SHP77 treated with DMSO at 0.1 percent for 48 hours (cell line): Measurements from ENCODE around the gene CSNK1E.

ENCODE experiments used
- DNase-seq: peaks from one replicate; lab custom pipeline; 2025; lab: John Stamatoyannopoulos, UW

CSNK1E gene

DNA sequence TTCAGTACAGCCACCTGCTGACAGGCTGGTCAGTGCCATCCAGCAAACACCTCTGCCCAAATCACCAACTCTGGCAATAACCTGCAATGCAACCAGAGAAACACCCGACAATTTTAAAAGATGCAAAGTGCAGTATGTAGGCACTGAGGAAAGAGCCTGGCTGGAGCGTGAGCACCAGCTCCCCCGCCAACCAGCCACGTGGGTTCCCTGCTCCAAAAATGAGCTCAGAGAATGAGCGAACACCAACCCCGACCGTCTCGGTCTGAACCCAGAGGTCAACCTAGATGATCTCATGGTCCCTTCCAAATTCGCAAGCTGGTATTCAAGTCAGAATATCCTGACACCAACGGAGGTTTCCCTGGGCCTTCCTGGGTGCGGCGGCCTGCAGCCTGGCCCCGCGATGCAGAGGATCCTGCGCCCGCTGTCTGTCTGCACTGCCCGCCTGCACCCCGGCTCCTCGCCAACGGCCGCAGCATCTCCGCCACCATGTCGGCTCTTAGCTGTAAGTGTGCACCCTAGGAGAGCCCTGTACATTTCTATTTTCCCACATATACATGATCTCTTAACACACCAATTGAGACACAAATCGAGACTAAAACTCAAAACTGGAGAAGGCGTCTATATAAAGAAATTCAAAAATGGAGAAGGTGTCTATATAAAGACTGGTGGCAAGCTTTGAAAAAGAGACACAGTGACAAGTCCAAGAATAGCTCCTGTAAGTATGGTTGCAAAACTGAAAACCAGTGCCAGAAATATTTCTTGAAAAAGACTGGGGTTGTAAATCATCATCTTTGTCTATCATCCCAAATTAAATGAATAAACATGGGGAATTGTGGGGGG lies 67.2 kb downstream of the CSNK1E start:
- no peak for DNase-seq

- DNase-seq = no peak
Observed at GRCh38 chr22:38249301-38249700, 67.9 kb downstream of the CSNK1E start.

DNA sequence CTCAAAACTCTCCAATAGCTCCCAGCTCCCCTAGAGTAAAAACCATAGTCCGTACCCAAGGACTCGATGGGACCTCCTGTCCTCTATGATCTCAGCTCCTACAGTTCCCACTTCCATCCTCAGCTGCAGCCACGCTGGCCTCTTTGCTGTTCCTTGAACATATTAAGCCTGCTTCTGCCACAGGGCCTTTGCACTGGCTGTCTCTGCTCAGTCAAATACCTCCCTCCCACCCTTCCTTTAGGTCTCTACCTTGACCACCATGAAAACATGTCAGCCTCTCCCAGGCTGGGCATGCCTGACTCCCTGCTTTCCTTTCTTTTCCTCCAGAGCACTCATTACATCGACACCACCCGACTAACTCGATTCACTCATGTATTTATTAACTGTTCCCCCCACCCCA lies 69.0 kb downstream of the CSNK1E start:
- no peak for DNase-seq

DNA sequence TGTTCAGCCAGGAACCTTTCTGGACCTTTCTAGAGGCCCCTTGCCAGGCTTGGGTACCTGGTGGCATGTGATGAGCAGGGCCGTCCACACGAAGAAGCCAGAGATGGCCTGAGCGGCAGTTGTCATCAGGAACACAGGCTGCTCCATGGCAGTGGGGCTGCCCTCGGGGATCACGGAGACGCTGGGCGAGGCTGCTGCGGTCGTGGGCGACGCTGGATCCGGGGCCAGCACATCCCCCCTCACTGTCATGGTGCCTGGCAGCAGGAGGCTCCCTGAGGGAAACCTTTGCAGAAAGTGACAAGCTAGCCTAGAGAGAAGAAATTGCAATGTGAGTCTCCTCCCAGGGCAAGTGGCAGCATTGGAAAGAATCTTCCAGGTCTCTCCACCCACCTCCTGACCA lies 69.5 kb downstream of the CSNK1E start:
- DNase-seq = no peak

- DNase-seq = no peak
Observed at GRCh38 chr22:38246692-38247091, 70.5 kb downstream of the CSNK1E start.

GRCh38 chr22:38246046-38246658 lies 71.1 kb downstream of the CSNK1E start:
- no peak for DNase-seq

DNA sequence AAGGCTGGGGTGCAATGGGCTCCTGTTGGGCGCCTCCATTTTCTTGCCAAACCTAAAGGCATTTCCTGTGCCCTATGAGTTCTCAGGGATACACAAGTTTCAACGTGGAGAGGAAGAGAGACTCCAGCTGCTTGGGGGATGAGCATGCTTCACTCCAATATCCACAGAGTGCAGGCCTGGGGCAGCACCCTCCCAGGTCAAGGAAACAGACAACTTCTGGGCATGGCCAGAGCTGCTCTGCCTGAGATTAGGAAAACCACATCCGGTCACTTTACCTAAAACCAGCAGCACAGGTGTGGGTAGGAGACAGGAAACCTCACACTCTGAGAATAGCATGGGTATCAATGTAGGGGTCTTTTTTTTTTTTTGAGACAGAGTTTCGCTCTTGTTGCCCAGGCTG lies 73.1 kb downstream of the CSNK1E start:
- DNase-seq = no peak

- DNase-seq = peak; percentile 87
Observed at GRCh38 chr22:38243007-38243765, 74.0 kb downstream of the CSNK1E start.

DNA sequence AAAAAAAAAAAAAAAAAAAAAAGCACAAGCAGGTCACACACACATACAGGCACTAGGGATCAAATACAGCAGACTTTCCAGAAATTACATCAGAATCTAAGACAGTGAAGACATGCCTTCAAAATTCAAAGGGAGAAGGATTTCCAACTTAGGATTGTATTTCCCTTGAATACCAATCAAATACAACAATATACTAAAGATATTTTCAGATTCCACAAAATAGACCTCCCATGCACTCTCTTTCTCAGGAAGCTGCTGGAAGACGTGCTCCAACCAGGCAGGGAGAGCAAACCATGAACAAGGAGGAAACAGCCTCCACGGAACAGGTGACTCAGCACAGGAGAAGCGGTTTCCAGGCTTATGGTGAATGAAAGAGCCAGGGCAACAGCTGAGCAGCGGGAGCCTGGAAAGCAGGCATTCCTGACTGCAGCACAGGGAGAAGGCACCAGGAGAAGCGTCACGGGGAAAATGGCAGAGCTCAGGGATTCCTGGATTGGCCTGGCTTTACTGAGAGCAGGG lies 76.4 kb downstream of the CSNK1E start:
- DNase-seq = peak; percentile 16
